ENCODE data around the gene RAB20.

Gene RAB20

GRCh38 chr13:110528911-110529310, 32.6 kb downstream of the RAB20 start:
- Histone ChIP-seq H3K36me3 (ENCODE audit: control insufficient read depth, insufficient read depth, low read length) (no peaks in the 10 kb centered on the region), H3K4me1 (ENCODE audit: control insufficient read depth, insufficient read depth, low read length, poor library complexity, severe bottlenecking) (peaks cover 8% of the 10 kb centered on the region), H3K4me3 (ENCODE audit: extremely low read depth, insufficient read depth, low read length, poor library complexity, severe bottlenecking) (no peak overlapping the region), H3K27ac (ENCODE audit: low read depth, low read length, severe bottlenecking) (no peak overlapping the region), H3K9me3 (ENCODE audit: control insufficient read depth, low read length) (no peaks in the 10 kb centered on the region)
- WGBS, 2 experiments (ENCODE audit: insufficient coverage in 2 of 2) = 87 to 95% methylated on average over 6 of the region's 6 CpGs

DNA sequence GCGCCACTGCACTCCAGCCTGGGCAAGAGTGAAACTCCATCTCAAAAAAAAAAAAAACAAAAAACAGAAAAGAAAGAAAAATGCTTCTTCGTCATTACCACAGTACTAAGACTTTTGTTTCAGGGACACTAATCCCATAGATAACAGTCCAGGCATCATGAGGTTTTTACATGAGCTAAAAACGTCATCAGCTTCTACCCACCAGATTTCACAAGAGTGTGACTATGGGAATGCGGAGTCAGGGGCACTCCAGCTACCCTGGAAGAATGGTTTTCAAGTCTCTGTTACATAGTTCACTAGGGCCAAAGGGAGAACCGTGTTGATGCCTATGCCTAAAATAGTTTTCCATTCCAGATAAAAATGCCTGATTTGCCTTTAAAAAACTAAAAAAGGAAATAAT, 33.2 kb downstream of the RAB20 start:
- Histone ChIP-seq H3K27ac (ENCODE audit: low read depth, low read length, severe bottlenecking) (no peak overlapping the region), H3K4me3 (ENCODE audit: extremely low read depth, insufficient read depth, low read length, poor library complexity, severe bottlenecking) (no peak overlapping the region), H3K36me3 (ENCODE audit: control insufficient read depth, insufficient read depth, low read length) (no peaks in the 10 kb centered on the region), H3K4me1 (ENCODE audit: control insufficient read depth, insufficient read depth, low read length, poor library complexity, severe bottlenecking) (peaks cover 8% of the 10 kb centered on the region), H3K9me3 (ENCODE audit: control insufficient read depth, low read length) (no peaks in the 10 kb centered on the region)
- WGBS, 2 experiments (ENCODE audit: insufficient coverage in 2 of 2) = 86 to 89% methylated on average over 2 to 3 of the region's 5 CpGs

DNA sequence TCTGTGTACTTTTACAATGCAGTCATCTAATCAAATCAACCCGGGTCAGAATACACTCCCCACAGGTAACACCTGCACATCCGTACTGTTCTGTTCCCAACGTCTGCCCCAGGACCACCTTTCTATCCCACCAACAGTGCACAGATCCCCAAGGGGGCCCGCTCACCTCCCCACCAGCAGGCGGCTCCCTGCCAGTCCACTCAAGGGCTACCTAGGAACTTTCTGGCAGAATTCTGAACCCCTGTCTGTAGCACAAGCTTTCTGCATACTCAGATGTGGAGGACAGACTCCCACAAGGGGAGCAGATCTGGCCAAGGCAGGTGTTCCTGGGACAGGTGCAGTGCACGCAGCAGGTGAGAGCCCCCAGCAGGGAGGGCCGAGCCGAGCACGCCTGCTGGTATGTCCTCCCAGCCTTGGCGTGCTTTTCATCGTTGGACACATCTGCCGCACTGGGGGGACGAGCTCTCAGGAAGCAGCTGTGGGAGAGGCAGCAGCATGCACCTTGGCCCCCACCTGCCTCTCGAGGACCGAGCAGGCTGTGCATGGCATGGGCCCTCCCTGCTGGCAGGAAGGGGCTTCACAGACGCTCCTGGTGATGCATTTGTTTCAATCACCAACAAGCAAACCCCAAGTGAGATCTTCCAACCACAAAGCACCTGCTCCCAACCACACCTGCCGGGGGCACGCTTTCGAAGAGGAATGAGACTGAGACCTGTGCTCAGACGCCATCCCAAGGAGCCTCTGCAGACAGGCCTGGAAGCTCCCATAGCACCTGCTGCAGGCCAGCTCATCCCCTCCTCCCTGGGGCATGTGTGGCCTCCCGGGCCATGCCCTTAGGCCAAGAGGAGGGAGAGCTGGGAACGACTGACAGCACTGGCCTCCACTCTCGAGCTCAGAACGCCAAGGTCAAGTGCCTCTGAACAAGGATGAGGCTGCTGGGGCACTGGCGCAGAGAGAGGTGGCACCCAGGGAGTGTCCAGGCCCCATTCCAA, 35.9 kb downstream of the RAB20 start:
- peaks cover 8% of the 10 kb centered on the region for H3K4me1 ChIP-seq (ENCODE audit: control insufficient read depth, insufficient read depth, low read length, poor library complexity, severe bottlenecking)
- WGBS, 2 experiments (ENCODE audit: insufficient coverage in 2 of 2) = 84 to 86% methylated on average over 19 to 23 of the region's 25 CpGs

DNA sequence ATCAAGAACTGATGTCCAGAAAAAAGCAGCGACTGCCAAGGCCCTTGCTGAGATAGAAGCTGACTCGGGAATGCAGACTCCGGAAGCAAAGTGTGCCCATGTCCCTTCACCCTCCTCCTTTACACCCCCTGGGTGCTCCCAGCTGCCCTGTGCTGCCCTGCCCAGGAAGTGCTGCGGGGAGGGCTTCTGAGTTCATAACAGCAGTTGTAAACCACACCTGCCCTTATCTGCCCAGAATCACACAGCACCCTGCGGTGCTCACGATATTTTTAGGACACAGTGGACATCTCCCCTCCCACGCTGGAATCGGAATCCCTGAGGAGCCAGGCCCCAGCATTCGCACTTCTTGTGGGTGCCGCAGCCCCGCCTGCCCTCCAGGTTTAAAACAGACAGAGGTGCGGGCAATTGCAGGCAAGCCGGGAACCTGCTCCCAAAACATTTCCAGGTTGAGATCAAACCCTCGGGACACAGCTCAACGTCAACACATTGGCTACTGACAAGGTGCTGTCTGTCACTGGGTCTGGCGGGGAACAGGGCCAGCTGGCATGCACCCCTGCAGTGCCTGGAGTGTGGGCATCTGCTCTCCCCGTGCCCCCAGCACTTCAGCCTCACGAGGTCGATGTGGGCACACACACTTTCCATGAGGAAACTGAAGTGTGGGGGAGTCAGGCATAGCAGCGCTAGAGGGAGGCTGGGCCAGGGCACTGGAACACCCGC, 36.8 kb downstream of the RAB20 start:
- no peak overlapping the region for H3K27ac ChIP-seq (ENCODE audit: low read depth, low read length, severe bottlenecking)
- H3K9me3 ChIP-seq (ENCODE audit: control insufficient read depth, low read length) = no peaks in the 10 kb centered on the region
- H3K4me1 ChIP-seq (ENCODE audit: control insufficient read depth, insufficient read depth, low read length, poor library complexity, severe bottlenecking) = peaks cover 8% of the 10 kb centered on the region
- no peaks in the 10 kb centered on the region for H3K36me3 ChIP-seq (ENCODE audit: control insufficient read depth, insufficient read depth, low read length)
- WGBS, 2 experiments (ENCODE audit: insufficient coverage in 2 of 2) = 90 to 91% methylated on average over 14 to 20 of the region's 21 CpGs
- H3K4me3 ChIP-seq (ENCODE audit: extremely low read depth, insufficient read depth, low read length, poor library complexity, severe bottlenecking) = no peak overlapping the region

More for the DNA sequence above, 35.9 kb downstream of the RAB20 start:
- Histone ChIP-seq H3K9me3 (ENCODE audit: control insufficient read depth, low read length) (no peaks in the 10 kb centered on the region), H3K27ac (ENCODE audit: low read depth, low read length, severe bottlenecking) (no peak overlapping the region), H3K4me3 (ENCODE audit: extremely low read depth, insufficient read depth, low read length, poor library complexity, severe bottlenecking) (no peak overlapping the region), H3K36me3 (ENCODE audit: control insufficient read depth, insufficient read depth, low read length) (no peaks in the 10 kb centered on the region)

DNA sequence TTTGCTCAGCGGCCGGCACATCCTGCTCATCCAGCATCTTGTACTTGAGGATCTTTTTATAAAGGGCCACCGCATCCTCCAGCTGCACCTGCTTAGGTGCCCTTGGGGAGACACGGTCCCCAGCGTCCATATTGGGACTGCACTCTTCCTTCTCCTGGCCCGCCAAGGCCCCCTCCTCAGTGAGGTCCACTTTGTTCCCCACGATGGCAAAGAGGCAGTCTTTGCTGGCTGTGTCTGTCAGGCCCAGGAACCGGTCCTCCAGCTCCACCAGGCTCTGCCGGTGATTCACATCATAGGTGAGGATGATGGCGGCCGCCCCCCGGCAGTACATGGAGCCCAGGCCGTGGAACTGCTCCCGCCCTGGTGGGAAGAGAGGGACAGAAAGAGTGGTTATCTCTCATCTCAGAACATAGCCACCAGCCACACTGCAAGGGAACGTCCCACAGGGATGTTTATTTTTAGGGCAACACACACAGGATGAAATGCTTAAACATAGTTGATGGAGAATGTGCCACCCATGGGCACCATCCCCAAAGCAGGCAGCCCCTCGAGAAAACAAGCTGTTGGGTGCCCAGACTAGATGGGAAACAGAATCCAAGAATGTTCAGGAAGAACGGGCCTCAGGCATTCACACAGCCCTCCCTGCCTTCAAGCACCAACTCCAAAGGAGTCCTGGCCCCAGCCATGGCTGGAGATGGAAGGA, 37.5 kb downstream of the RAB20 start:
- 94 to 97% methylated on average over 12 of the region's 17 CpGs for WGBS, 2 experiments (ENCODE audit: insufficient coverage in 2 of 2)
- Histone ChIP-seq H3K27ac (ENCODE audit: low read depth, low read length, severe bottlenecking) (no peak overlapping the region), H3K4me3 (ENCODE audit: extremely low read depth, insufficient read depth, low read length, poor library complexity, severe bottlenecking) (no peak overlapping the region), H3K4me1 (ENCODE audit: control insufficient read depth, insufficient read depth, low read length, poor library complexity, severe bottlenecking) (peaks cover 4% of the 10 kb centered on the region), H3K9me3 (ENCODE audit: control insufficient read depth, low read length) (no peaks in the 10 kb centered on the region), H3K36me3 (ENCODE audit: control insufficient read depth, insufficient read depth, low read length) (no peaks in the 10 kb centered on the region)

DNA sequence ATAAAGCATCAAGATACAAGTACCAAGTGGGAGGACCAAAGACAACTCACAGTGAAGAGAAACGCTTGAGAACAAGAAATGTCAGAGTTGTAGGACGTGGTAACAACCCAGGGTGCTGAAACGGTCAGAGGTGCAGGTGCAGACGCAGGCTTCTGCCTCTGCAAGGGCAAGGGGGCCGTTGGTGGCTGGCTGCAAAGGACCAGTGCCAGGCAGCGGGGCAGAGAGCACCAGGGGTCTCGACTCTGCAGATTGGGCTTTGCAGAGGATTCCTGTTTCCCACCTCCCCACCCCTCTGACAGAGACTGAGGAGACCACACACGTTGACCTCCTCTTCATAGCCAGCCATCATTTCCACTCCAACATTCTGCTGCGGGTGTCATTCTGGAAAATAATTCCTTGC, 38.3 kb downstream of the RAB20 start:
- Histone ChIP-seq H3K9me3 (ENCODE audit: control insufficient read depth, low read length) (no peaks in the 10 kb centered on the region), H3K4me1 (ENCODE audit: control insufficient read depth, insufficient read depth, low read length, poor library complexity, severe bottlenecking) (peaks cover 4% of the 10 kb centered on the region), H3K4me3 (ENCODE audit: extremely low read depth, insufficient read depth, low read length, poor library complexity, severe bottlenecking) (no peak overlapping the region), H3K27ac (ENCODE audit: low read depth, low read length, severe bottlenecking) (no peak overlapping the region), H3K36me3 (ENCODE audit: control insufficient read depth, insufficient read depth, low read length) (no peaks in the 10 kb centered on the region)
- WGBS, 2 experiments (ENCODE audit: insufficient coverage in 2 of 2) = 87 to 89% methylated on average over 8 to 9 of the region's 9 CpGs

DNA sequence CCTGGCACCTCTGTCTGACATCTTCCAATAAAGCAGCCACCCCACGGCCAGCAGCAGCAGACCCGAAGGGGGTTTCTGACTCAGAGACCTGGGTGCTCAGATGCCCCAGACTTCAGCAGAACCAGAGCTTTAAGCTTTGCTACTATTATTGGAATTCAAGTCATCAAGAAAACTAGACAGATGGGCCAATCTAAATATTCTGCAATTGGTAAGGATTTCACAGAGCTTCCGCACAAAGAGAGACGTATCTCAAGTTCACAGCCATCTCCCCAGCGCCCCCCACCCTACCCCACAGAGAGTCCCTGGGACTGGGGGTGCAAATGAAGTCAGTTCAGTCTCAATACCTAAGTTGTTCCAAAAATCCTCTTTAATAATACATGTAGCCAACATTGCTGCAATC, 38.8 kb downstream of the RAB20 start:
- H3K4me1 ChIP-seq (ENCODE audit: control insufficient read depth, insufficient read depth, low read length, poor library complexity, severe bottlenecking) = peaks cover 4% of the 10 kb centered on the region
- no peaks in the 10 kb centered on the region for H3K36me3 ChIP-seq (ENCODE audit: control insufficient read depth, insufficient read depth, low read length)
- no peak overlapping the region for H3K4me3 ChIP-seq (ENCODE audit: extremely low read depth, insufficient read depth, low read length, poor library complexity, severe bottlenecking)
- no peak overlapping the region for H3K27ac ChIP-seq (ENCODE audit: low read depth, low read length, severe bottlenecking)
- WGBS, 2 experiments (ENCODE audit: insufficient coverage in 2 of 2) = 84 to 93% methylated on average over 3 to 4 of the region's 5 CpGs
- H3K9me3 ChIP-seq (ENCODE audit: control insufficient read depth, low read length) = no peaks in the 10 kb centered on the region

DNA sequence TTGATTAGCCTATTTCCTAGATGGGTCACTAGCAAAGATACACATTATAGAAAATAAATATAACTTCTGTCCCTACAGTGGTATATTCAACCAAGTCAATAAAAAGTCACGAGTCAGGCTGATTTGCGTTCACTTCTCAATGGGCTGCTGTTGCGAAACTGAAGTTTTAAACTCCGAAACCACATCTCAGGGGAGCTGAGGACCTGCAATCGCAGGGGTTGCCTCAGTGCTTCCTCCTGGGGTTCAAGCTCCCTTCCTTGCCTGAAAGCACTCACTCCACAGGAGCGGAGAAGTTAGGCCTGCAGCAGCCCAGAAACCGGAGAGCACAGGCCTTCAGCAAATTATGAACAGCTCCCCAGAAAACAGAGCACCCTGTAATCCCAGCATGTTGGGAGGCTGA, 39.6 kb downstream of the RAB20 start:
- WGBS, 2 experiments (ENCODE audit: insufficient coverage in 2 of 2) = 86 to 92% methylated on average over 4 to 7 of the region's 7 CpGs
- H3K27ac ChIP-seq (ENCODE audit: low read depth, low read length, severe bottlenecking) = no peak overlapping the region
- no peaks in the 10 kb centered on the region for H3K36me3 ChIP-seq (ENCODE audit: control insufficient read depth, insufficient read depth, low read length)

DNA sequence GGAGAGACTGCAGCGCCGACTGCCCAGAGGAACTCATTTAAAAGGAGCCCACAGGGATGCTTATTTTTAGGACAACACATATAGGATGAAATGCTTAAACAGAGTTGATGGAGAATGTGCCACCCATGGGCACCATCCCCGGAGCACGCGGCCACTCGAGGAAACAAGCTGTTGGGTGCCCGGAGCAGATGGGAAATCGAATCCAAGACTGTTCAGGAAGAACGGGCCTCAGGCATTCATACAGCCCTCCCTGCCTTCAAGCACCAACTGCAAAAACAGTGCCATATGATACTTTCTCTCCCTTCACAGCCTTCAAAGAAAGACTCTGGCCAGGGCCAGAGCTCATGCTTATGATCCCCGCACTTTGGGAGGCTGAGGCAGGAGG, 40.2 kb downstream of the RAB20 start:
- Histone ChIP-seq H3K27ac (ENCODE audit: low read depth, low read length, severe bottlenecking) (no peak overlapping the region), H3K36me3 (ENCODE audit: control insufficient read depth, insufficient read depth, low read length) (no peaks in the 10 kb centered on the region), H3K9me3 (ENCODE audit: control insufficient read depth, low read length) (no peaks in the 10 kb centered on the region), H3K4me1 (ENCODE audit: control insufficient read depth, insufficient read depth, low read length, poor library complexity, severe bottlenecking) (peaks cover 4% of the 10 kb centered on the region), H3K4me3 (ENCODE audit: extremely low read depth, insufficient read depth, low read length, poor library complexity, severe bottlenecking) (no peak overlapping the region)
- 92 to 100% methylated on average over 2 to 6 of the region's 10 CpGs for WGBS, 2 experiments (ENCODE audit: insufficient coverage in 2 of 2)

More for the DNA sequence above, 39.6 kb downstream of the RAB20 start:
- Histone ChIP-seq H3K4me3 (ENCODE audit: extremely low read depth, insufficient read depth, low read length, poor library complexity, severe bottlenecking) (no peak overlapping the region), H3K4me1 (ENCODE audit: control insufficient read depth, insufficient read depth, low read length, poor library complexity, severe bottlenecking) (peaks cover 4% of the 10 kb centered on the region), H3K9me3 (ENCODE audit: control insufficient read depth, low read length) (no peaks in the 10 kb centered on the region)

- no peak overlapping the region for H3K4me3 ChIP-seq (ENCODE audit: extremely low read depth, insufficient read depth, low read length, poor library complexity, severe bottlenecking)
- H3K4me1 ChIP-seq (ENCODE audit: control insufficient read depth, insufficient read depth, low read length, poor library complexity, severe bottlenecking) = peaks cover 4% of the 10 kb centered on the region
- H3K27ac ChIP-seq (ENCODE audit: low read depth, low read length, severe bottlenecking) = no peak overlapping the region
- no peaks in the 10 kb centered on the region for H3K9me3 ChIP-seq (ENCODE audit: control insufficient read depth, low read length)
- WGBS, 2 experiments (ENCODE audit: insufficient coverage in 2 of 2) = 90 to 96% methylated on average over 14 to 15 of the region's 16 CpGs
- no peaks in the 10 kb centered on the region for H3K36me3 ChIP-seq (ENCODE audit: control insufficient read depth, insufficient read depth, low read length)
Observed at GRCh38 chr13:110520431-110521295, 40.9 kb downstream of the RAB20 start.

Measured in mesodermal cell (in vitro differentiated cells).